NB4 (cell line): Measurements from ENCODE around the gene PDCD1.
A peak's percentile ranks its signal among the peaks of the same experiment; 100 is the strongest.

ENCODE experiments used
- DNase-seq: peaks from one replicate; pipeline ENCODE4 v3.0.0; 2010; ENCODE audit warnings: low read depth
- H3K4me3 ChIP-seq: one replicate; pipeline ENCODE4 v1.5.1; 2011; ENCODE audit warnings: mild to moderate bottlenecking, low read depth, low read length, moderate library complexity
- MYC ChIP-seq: IDR thresholded peaks from 2 replicates; pipeline ENCODE4 v1.6.1; 2011; ENCODE audit warnings: low read depth, low read length
- POLR2A ChIP-seq: IDR thresholded peaks from 2 replicates; pipeline ENCODE4 v1.6.1; 2011; ENCODE audit warnings: mild to moderate bottlenecking; ENCODE audit not compliant: insufficient read length; ENCODE audit errors: extremely low read depth
- TF ChIP-seq, protein P1 (sequence below): IDR thresholded peaks from 2 replicates; pipeline ENCODE4 v1.6.1; 2011; ENCODE audit warnings: low read depth, low read length
- TF ChIP-seq, protein P2 (sequence below): IDR thresholded peaks from one replicate; pipeline ENCODE4 v1.5.1; 2012; ENCODE audit warnings: low read depth, low read length

PDCD1 gene

DNA sequence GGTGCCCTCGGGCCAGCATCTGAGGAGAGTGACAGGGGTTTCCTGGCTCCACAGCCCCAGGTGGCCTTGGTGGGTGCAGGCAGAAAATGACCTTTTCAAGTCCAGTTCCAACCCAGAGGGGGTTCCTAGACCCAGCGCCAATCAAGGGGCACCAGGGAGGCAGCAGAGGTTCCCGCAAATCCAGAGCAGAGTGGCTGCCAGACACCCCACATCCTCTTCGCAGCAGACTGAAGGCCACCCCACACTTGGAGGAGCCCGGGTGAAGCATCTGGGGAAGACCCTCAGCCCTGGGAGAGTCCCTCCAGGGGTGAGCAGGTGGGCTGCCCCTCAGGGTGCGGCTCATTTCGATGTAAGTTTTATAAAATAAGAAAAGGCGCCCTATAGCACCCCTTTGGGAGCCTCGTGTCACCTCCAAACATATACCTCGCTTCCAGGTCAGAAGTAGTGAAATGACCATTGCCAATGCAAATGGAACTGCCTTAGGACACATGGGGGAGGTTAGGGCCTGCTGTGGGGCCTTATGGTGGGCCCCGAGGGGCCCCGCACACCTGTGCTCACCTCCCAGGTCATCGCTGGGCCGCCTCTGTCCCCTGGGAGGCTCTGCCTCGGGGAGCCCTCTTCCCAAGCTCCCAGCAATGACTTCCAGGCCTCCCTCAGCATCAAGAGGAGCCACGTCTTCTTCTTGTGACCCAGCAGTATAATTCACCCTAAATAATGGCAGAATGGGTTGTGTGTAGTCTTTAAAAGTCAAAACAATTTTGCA is 21.8 kb upstream of the PDCD1 start:
- H3K4me3 ChIP-seq, result peak overlapping the region; percentile 6
- no peak for DNase-seq
- TF ChIP-seq, protein P1, sequence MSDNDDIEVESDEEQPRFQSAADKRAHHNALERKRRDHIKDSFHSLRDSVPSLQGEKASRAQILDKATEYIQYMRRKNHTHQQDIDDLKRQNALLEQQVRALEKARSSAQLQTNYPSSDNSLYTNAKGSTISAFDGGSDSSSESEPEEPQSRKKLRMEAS, result no peak
- TF ChIP-seq MYC (no peak), POLR2A (no peak)
- TF ChIP-seq, protein P2, sequence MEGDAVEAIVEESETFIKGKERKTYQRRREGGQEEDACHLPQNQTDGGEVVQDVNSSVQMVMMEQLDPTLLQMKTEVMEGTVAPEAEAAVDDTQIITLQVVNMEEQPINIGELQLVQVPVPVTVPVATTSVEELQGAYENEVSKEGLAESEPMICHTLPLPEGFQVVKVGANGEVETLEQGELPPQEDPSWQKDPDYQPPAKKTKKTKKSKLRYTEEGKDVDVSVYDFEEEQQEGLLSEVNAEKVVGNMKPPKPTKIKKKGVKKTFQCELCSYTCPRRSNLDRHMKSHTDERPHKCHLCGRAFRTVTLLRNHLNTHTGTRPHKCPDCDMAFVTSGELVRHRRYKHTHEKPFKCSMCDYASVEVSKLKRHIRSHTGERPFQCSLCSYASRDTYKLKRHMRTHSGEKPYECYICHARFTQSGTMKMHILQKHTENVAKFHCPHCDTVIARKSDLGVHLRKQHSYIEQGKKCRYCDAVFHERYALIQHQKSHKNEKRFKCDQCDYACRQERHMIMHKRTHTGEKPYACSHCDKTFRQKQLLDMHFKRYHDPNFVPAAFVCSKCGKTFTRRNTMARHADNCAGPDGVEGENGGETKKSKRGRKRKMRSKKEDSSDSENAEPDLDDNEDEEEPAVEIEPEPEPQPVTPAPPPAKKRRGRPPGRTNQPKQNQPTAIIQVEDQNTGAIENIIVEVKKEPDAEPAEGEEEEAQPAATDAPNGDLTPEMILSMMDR, result no peak

DNA sequence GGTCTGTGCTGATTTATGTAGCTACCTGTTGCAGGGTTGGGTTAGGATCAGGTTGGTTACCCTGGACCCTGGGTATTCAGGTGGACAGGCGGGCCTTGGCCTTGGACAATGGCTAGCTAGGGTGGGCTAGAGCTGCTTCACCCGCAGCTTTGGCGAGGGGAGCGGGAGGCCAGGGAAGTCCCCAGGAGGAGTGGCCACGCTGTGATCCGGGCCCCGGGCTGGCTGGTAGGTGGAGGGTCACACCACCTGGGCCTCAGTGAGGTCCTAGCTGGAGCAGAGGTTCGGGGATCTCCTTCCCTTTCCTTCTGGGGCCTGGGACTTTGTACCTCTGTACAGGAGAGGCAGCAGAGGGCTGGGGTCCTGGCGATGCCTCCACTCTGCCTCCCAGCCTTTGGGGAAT is 20.6 kb upstream of the PDCD1 start:
- TF ChIP-seq, protein P2, result no peak
- TF ChIP-seq, protein P1, result no peak
- TF ChIP-seq MYC (no peak), POLR2A (no peak)
- no peak for DNase-seq
- H3K4me3 ChIP-seq, result no peak overlapping the region

DNA sequence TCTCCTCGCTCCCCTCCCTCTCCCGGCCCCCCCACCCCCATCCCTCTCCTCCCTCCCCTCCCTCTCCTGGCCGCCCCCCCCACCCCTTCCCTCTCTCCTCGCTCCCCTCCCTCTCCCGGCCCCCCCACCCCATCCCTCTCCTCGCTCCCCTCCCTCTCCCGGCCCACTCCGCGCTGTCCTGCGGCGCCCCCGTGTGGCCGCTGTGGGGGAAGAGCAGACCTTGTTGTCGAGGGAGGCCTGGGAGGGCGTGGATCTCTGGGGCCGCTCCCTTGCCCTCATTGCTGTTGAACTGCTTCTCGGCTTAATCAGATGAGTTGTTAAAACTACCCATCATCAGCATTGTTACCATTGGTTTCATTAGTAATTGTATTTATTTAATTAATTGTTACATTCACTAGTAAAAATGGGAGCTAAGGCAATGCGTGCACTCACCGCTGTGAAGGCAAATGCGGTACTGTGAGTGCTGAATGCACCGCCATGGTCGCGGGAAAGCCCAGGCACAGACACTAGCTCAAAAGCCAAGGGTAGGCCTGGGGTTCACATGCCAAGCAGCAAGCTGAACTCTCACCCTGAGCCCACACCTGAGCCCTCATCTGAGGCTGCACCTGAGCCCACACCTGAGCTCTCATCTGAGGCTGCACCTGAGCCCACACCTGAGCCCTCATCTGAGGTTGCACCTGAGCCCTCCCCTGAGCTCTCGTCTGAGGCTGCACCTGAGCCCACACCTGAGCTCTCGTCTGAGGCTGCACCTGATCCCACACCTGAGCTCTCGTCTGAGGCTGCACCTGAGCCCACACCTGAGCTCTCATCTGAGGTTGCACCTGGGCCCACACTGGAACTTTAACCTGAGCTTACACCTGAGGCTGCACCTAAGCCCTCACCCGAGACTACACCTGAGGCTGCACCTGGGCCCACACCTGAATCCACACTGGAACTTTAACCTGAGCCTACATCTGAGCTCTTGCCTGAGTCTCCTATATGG is 19.6 kb upstream of the PDCD1 start:
- TF ChIP-seq, protein P2, result peak; percentile 63
- TF ChIP-seq, protein P1, result peak; percentile 39; the same call in 1 of the 2 replicates
- 0 out of 2 replicates have a peak, but pooled peaks have one; percentile 15 for TF ChIP-seq MYC
- TF ChIP-seq POLR2A, result no peak
- no peak overlapping the region for H3K4me3 ChIP-seq
- peak; percentile 83 for DNase-seq

DNA sequence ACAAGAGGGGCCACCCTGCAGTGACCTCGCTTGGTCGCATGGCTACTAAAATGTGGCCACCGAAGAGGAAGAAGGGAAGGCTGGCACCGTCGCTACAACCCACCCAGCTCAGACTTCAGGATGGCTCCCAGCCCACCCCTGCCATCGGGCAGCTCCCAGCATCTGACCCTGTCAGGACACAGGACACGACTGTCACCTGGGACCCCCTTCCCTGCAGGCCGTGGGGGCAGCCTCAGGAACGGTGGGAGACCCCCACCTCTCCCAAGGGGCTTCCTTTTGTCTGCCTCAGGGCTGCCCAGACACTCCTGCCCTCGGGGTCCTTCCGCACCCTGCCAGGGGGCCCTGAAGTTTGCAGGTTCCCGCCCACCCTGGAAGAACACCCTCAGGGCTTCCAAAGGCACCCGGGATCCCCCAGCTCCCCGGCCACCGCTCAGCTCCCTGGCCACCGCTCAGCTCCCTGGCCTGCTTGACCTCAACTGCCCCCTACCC is 18.5 kb upstream of the PDCD1 start:
- no peak for DNase-seq
- TF ChIP-seq MYC (no peak), POLR2A (no peak)
- TF ChIP-seq, protein P2, result no peak
- TF ChIP-seq, protein P1, result no peak
- H3K4me3 ChIP-seq, result no peak overlapping the region

DNA sequence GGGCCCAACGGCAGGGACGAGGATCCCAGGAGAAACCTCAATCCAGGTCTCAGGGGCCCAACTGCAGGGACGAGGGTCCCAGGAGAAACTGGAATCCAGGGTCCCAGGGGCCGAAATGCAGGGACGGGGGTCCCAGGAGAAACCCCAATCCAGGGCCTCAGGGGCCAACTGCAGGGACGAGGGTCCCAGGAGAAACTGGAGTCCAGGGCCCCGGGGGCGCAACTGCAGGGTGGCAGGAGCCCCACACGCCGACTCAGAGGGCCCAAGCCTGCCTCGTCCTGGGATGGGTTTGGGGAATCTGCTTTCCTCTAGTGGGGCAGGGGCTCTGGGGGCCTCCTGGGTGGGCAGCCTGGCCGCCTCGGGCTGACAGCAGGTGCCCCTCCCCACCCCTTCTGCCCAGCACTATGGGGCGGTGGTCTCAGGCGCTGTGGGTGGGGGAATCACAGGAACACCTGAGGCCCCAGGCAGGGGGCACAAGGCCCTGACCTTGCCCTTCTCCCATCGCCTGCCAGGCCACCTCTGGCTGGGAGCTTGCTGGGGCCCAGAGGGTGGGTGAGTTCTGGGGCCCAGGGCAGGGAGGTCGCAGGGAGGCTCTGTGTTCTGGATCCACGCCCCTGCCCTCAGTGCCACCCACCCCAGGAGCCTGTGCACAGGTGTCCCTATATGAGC is 18.0 kb upstream of the PDCD1 start:
- TF ChIP-seq POLR2A (no peak), MYC (no peak)
- TF ChIP-seq, protein P1, result no peak
- TF ChIP-seq, protein P2, result no peak
- DNase-seq, result no peak
- no peak overlapping the region for H3K4me3 ChIP-seq
